Nephron progenitor cell (in vitro differentiated cells): ENCODE results near the gene KNDC1.

Experiments used
- DNase-seq: peaks from one replicate; pipeline ENCODE4 v3.0.0; 2021
- H3K27ac Mint-ChIP-seq: 2 replicates; pipeline ENCODE4 v1.8.0; 2021; ENCODE audit warnings: mild to moderate bottlenecking, moderate library complexity, mixed read lengths
- H3K27me3 Mint-ChIP-seq: 2 replicates; pipeline ENCODE4 v1.8.0; 2021; ENCODE audit warnings: mild to moderate bottlenecking, low read depth, mixed read lengths; ENCODE audit not compliant: poor library complexity
- H3K36me3 Mint-ChIP-seq: 2 replicates; pipeline ENCODE4 v1.8.0; 2021; ENCODE audit warnings: low read depth, mixed read lengths
- H3K4me1 Mint-ChIP-seq: 2 replicates; pipeline ENCODE4 v1.8.0; 2021; ENCODE audit warnings: mixed read lengths
- H3K4me3 Mint-ChIP-seq: 2 replicates; pipeline ENCODE4 v1.8.0; 2021; ENCODE audit warnings: mild to moderate bottlenecking, moderate library complexity, mixed read lengths
- H3K9me3 Mint-ChIP-seq: 2 replicates; pipeline ENCODE4 v1.8.0; 2021; ENCODE audit warnings: mild to moderate bottlenecking, moderate library complexity, mixed read lengths
- CTCF ChIP-seq: fragments of 200-600 bp; sonication (generic); IDR thresholded peaks from 2 replicates; pipeline ENCODE4 v1.5.0; 2021; ENCODE audit warnings: antibody characterized with exemption

Gene KNDC1

GRCh38 chr10:133114726-133115452, 45.1 kb upstream of the KNDC1 start:
- TF ChIP-seq CTCF, result no peak
- Mint-ChIP-seq H3K36me3 (no peaks in the 10 kb centered on the region), H3K27ac (no peak overlapping the region)

GRCh38 chr10:133115453-133115842, 44.6 kb upstream of the KNDC1 start:
- Mint-ChIP-seq H3K36me3 (no peaks in the 10 kb centered on the region), H3K4me1 (no peaks in the 10 kb centered on the region), H3K9me3 (peaks cover 40% of the 10 kb centered on the region), H3K27ac (no peak overlapping the region), H3K4me3 (no peak overlapping the region), H3K27me3 (peaks cover 7% of the 10 kb centered on the region)
- no peak for DNase-seq
- no peak for TF ChIP-seq CTCF

More at GRCh38 chr10:133114726-133115452, 45.1 kb upstream of the KNDC1 start:
- H3K9me3 Mint-ChIP-seq, result peaks cover 44% of the 10 kb centered on the region
- H3K4me1 Mint-ChIP-seq, result no peaks in the 10 kb centered on the region
- no peak for DNase-seq
- H3K4me3 Mint-ChIP-seq, result no peak overlapping the region
- peaks cover 10% of the 10 kb centered on the region for H3K27me3 Mint-ChIP-seq

- Mint-ChIP-seq H3K36me3 (no peaks in the 10 kb centered on the region), H3K9me3 (peaks cover 38% of the 10 kb centered on the region), H3K27me3 (peaks cover 7% of the 10 kb centered on the region), H3K27ac (no peak overlapping the region), H3K4me3 (no peak overlapping the region), H3K4me1 (no peaks in the 10 kb centered on the region)
- DNase-seq, result no peak
- TF ChIP-seq CTCF, result no peak
Measured at GRCh38 chr10:133115976-133116375, 44.0 kb upstream of the KNDC1 start.

GRCh38 chr10:133116455-133116854, 43.6 kb upstream of the KNDC1 start:
- H3K27me3 Mint-ChIP-seq, result peaks cover 7% of the 10 kb centered on the region
- H3K36me3 Mint-ChIP-seq, result no peaks in the 10 kb centered on the region
- peaks cover 38% of the 10 kb centered on the region for H3K9me3 Mint-ChIP-seq
- DNase-seq, result no peak
- H3K4me3 Mint-ChIP-seq, result no peak overlapping the region
- no peaks in the 10 kb centered on the region for H3K4me1 Mint-ChIP-seq
- H3K27ac Mint-ChIP-seq, result no peak overlapping the region
- no peak for TF ChIP-seq CTCF

- no peaks in the 10 kb centered on the region for H3K4me1 Mint-ChIP-seq
- H3K36me3 Mint-ChIP-seq, result no peaks in the 10 kb centered on the region
- H3K4me3 Mint-ChIP-seq, result no peak overlapping the region
- no peak for DNase-seq
- no peak overlapping the region for H3K27ac Mint-ChIP-seq
- peaks cover 7% of the 10 kb centered on the region for H3K27me3 Mint-ChIP-seq
- no peak for TF ChIP-seq CTCF
- peaks cover 31% of the 10 kb centered on the region for H3K9me3 Mint-ChIP-seq
Measured at GRCh38 chr10:133117036-133117687, 42.9 kb upstream of the KNDC1 start.

- Mint-ChIP-seq H3K9me3 (peaks cover 25% of the 10 kb centered on the region), H3K27me3 (peaks cover 4% of the 10 kb centered on the region), H3K4me3 (no peak overlapping the region), H3K27ac (no peak overlapping the region), H3K4me1 (no peaks in the 10 kb centered on the region), H3K36me3 (no peaks in the 10 kb centered on the region)
- no peak for TF ChIP-seq CTCF
- DNase-seq, result no peak
Measured at GRCh38 chr10:133117688-133118071, 42.3 kb upstream of the KNDC1 start.
